Adipocyte (in vitro differentiated cells): ENCODE measurements around the gene RPS3A.
"Not testable (repeated sequence)": the region's sequence is repeated elsewhere in the genome, so short reads cannot be mapped to it uniquely, and the experiment has no call there.

Experiments used
- DNase-seq: peaks from one replicate; pipeline ENCODE4 v3.0.0-alpha.2; 2015; ENCODE audit warnings: low read depth
- H3K27me3 ChIP-seq: replicated peaks from 2 replicates; pipeline ENCODE4 v1.7.0; 2013; ENCODE audit warnings: mild to moderate bottlenecking, low read length, moderate library complexity; ENCODE audit not compliant: control insufficient read depth, insufficient read depth
- H3K36me3 ChIP-seq: 2 replicates; pipeline ENCODE4 v1.7.0; 2013; ENCODE audit warnings: low read length, mild to moderate bottlenecking, moderate library complexity; ENCODE audit not compliant: control insufficient read depth, insufficient read depth, severe bottlenecking
- H3K4me1 ChIP-seq: 2 replicates; pipeline ENCODE4 v1.7.0; 2013; ENCODE audit warnings: mild to moderate bottlenecking, low read length, moderate library complexity; ENCODE audit not compliant: control insufficient read depth, insufficient read depth
- H3K4me3 ChIP-seq: 2 replicates; pipeline ENCODE4 v1.7.0; 2013; ENCODE audit warnings: mild to moderate bottlenecking, low read length, moderate library complexity
- H3K9ac ChIP-seq: 2 replicates; pipeline ENCODE4 v1.7.0; 2013; ENCODE audit warnings: mild to moderate bottlenecking, low read length, moderate library complexity
- H3K9me3 ChIP-seq: 2 replicates; pipeline ENCODE4 v1.7.0; 2013; ENCODE audit warnings: mild to moderate bottlenecking, low read length, moderate library complexity; ENCODE audit not compliant: control insufficient read depth

The RPS3A gene

DNA sequence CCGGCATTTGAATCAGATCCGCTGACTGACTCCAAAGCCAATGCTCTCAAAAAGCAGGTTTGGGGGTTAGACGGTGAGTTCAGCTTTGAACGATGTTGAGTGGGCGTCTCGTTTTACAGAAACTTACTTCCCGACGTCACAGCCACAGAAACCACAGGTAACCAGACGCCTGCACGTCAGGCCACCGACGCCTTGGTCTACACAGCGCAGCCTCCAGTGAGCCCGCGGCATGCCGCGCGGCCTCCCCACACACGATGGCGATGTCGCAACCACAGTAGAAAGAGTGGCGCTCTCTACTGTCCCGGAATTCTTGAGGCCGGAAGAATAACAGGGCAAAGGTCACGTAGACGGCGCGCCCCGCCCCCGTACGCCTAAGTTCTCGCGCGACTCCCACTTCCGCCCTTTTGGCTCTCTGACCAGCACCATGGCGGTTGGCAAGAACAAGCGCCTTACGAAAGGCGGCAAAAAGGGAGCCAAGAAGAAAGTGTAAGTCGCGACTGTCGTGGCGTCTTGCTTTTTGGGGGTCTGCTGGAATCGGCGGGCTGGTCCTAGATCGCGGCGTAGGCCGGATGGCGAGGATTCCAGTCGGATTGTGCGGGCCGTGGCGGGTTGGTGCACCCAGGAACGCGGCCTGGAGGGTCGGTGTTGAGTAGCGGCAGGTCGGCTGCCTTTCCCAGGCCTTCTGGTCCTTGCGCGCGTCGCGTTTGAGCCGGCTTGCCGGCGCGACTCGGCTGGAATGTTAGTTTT lies at the start of gene RPS3A:
Gene RPS3A (plus strand): TSS at position 400 of the 747 bp plus-strand sequence. CDS start 25 bp downstream, at position 425.
- H3K4me1 ChIP-seq = peaks cover 20% of the 10 kb centered on the region
- peak; percentile 99 for DNase-seq
- peak within 1 kb of the TSS; percentile 92 for H3K4me3 ChIP-seq

GRCh38 chr4:151052785-151053184 lies 46.6 kb upstream of the RPS3A start:
- Histone ChIP-seq H3K36me3 (no peaks in the 10 kb centered on the region), H3K27me3 (no peaks in the 10 kb centered on the region), H3K4me3 (no peak overlapping the region), H3K9ac (no peak overlapping the region), H3K9me3 (no peaks in the 10 kb centered on the region), H3K4me1 (no peaks in the 10 kb centered on the region)
- no peak for DNase-seq

More for the DNA sequence above, at the start of gene RPS3A:
- Histone ChIP-seq H3K9me3 (no peaks in the 10 kb centered on the region), H3K27me3 (no peaks in the 10 kb centered on the region), H3K36me3 (peaks cover 34% of the 10 kb centered on the region), H3K9ac (peak within 1 kb of the TSS; percentile 98)

GRCh38 chr4:151055539-151055938 lies 43.9 kb upstream of the RPS3A start:
- no peaks in the 10 kb centered on the region for H3K36me3 ChIP-seq
- H3K9ac ChIP-seq = no peak overlapping the region

DNA sequence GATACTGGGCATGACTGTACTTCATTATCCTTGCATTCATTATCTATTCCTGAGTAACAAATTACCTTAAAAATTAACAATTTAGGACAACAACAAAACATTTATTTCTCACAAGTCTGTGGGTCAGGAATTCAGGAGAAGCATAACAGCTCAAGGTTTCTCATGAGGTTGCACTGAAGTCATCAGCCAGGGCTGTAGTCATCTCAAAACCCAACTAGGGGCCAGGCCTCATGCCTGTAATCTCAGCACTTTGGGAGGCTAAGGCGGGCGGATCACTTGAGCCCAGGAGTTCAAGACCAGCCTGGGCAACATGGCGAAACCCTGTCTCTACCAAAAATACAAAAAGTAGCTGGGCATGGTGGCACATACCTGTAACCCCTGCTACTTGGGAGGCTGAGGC lies 36.3 kb upstream of the RPS3A start:
- DNase-seq, H3K36me3 ChIP-seq, H3K9ac ChIP-seq, H3K4me1 ChIP-seq, H3K27me3 ChIP-seq, H3K4me3 ChIP-seq, H3K9me3 ChIP-seq: not testable (repeated sequence)

More at GRCh38 chr4:151055539-151055938, 43.9 kb upstream of the RPS3A start:
- Histone ChIP-seq H3K4me3 (no peak overlapping the region), H3K9me3 (no peaks in the 10 kb centered on the region), H3K27me3 (no peaks in the 10 kb centered on the region), H3K4me1 (no peaks in the 10 kb centered on the region)
- DNase-seq = no peak

DNA sequence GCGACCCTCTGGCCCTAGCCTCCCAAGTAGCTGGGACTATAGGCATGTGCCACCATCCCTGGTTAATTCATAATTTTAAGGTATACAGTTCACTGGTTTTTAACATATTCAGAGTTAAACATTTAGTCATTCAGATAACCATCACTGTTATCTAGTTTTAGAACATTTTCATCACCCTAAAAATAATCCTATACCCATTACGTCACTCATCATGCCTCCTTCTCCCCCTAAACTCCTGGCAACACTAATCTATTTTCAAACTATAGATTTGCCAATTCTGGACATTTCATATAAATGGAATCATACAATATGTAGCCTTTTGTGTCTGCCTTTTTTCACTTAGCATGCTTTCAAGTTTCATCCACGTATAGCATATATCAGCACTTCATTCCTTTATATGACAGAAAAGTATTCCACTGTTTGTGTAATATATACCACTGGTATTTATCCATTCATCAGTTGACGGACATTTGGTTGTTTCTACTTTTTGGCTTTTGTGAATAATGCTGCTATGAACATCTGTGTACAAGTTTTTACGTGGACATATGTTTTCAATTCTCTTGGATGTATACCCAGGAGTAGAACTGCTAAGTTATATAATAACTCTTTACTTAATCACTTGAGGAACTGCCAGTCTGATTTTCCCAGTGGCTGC lies 32.0 kb upstream of the RPS3A start:
- Histone ChIP-seq H3K9me3 (no peaks in the 10 kb centered on the region), H3K4me3 (no peak overlapping the region), H3K36me3 (no peaks in the 10 kb centered on the region), H3K27me3 (no peaks in the 10 kb centered on the region), H3K4me1 (no peaks in the 10 kb centered on the region), H3K9ac (no peak overlapping the region)
- no peak for DNase-seq

GRCh38 chr4:151074416-151074916 lies 25.0 kb upstream of the RPS3A start:
- DNase-seq = no peak
- Histone ChIP-seq H3K4me1 (no peaks in the 10 kb centered on the region), H3K9me3 (no peaks in the 10 kb centered on the region)

DNA sequence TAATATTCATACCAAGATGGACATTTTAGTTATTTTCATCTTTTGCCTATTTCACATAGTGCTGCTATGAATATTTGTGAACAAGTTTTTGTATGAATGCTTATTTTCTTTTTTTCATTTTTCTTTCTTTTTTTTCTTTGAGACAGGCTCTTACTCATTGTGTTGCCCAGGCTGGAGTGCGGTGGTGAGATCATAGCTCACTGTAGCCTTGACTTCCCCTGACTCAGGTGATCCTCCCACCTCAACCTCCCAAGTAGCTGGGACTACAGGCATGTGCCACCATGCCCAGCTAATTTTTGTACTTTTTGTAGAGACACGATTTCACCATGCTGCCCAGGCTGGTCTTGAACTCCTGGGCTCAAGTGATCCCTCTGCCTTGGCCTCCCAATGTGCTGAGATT lies 21.4 kb upstream of the RPS3A start:
- H3K36me3 ChIP-seq, H3K4me3 ChIP-seq, H3K27me3 ChIP-seq, H3K4me1 ChIP-seq, H3K9me3 ChIP-seq, DNase-seq, H3K9ac ChIP-seq: not testable (repeated sequence)

More at GRCh38 chr4:151074416-151074916, 25.0 kb upstream of the RPS3A start:
- Histone ChIP-seq H3K9ac (no peak overlapping the region), H3K36me3 (no peaks in the 10 kb centered on the region), H3K27me3 (no peaks in the 10 kb centered on the region), H3K4me3 (no peak overlapping the region)

GRCh38 chr4:151087467-151087866 lies 12.0 kb upstream of the RPS3A start:
- H3K9me3 ChIP-seq = no peaks in the 10 kb centered on the region
- H3K4me1 ChIP-seq = no peaks in the 10 kb centered on the region
- H3K9ac ChIP-seq = no peak overlapping the region
- H3K36me3 ChIP-seq = no peaks in the 10 kb centered on the region
- no peaks in the 10 kb centered on the region for H3K27me3 ChIP-seq
- no peak overlapping the region for H3K4me3 ChIP-seq
- no peak for DNase-seq

DNA sequence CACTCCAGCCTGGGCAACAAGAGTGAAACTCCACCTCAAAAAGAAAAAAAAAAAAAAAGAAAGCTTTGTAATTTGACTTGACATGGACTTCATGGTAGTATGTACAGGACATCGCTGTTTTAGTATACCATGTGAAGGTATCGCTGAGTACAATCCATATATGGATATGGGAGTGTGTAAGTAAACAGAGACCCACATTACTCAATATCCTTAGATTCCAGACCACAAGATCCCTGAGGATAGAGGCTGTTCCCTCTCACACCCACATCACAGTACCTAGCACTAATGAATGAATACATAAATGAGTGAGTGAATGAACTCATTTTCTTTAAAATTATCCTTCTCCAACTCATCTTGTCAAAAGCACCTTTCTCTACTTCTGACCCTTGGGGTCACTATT lies 8.4 kb upstream of the RPS3A start:
- Histone ChIP-seq H3K36me3 (no peaks in the 10 kb centered on the region), H3K4me3 (no peak overlapping the region), H3K27me3 (no peaks in the 10 kb centered on the region), H3K9ac (no peak overlapping the region), H3K9me3 (no peaks in the 10 kb centered on the region), H3K4me1 (no peaks in the 10 kb centered on the region)
- DNase-seq = no peak

GRCh38 chr4:151092488-151092887 lies 6.9 kb upstream of the RPS3A start:
- no peak for DNase-seq
- no peak overlapping the region for H3K9ac ChIP-seq
- H3K9me3 ChIP-seq = no peaks in the 10 kb centered on the region
- no peaks in the 10 kb centered on the region for H3K4me1 ChIP-seq
- H3K27me3 ChIP-seq = no peaks in the 10 kb centered on the region
- H3K36me3 ChIP-seq = no peaks in the 10 kb centered on the region
- H3K4me3 ChIP-seq = no peak overlapping the region

DNA sequence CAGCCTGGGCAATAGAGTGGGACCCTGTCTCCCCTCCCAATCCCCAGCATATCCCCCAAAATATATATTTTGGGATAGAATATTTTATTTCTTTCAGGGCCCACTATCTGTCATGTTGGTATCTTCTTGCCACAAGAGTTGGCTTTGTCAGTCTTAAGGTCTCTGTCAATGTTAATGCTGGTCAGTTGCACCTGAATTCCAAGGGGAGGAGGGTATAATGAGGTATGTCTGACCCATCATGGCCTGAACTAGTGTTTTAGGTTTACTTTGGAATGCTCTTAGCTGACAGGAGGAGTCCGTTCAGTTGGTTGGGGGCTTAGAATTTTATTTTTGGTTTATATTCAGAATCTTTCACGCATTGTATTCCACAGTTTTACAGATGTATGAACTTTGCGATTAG lies 6.2 kb upstream of the RPS3A start:
- H3K9ac ChIP-seq = no peak overlapping the region
- H3K4me3 ChIP-seq = no peak overlapping the region
- no peaks in the 10 kb centered on the region for H3K27me3 ChIP-seq
- DNase-seq = no peak
- H3K9me3 ChIP-seq = no peaks in the 10 kb centered on the region
- H3K36me3 ChIP-seq = no peaks in the 10 kb centered on the region
- H3K4me1 ChIP-seq = no peaks in the 10 kb centered on the region
